ENCODE results near the gene UNC13C. TPM values are rescaled to one million over a fixed set of nuclear protein-coding genes. Genes with fewer than 3 reads are reported as not detected.
A peak's percentile ranks its signal among the peaks of the same experiment; 100 is the strongest.
"Not testable (repeated sequence)": the region's sequence is repeated elsewhere in the genome, so short reads cannot be mapped to it uniquely, and the experiment has no call there.

The UNC13C gene
- 0.05 and 0.21 TPM in 2 replicates for total RNA-seq
- polyA plus RNA-seq (2012), result 0.06 TPM

GRCh38 chr15:53978253-53978906 is at the start of gene UNC13C:
Gene UNC13C, plus strand, starts transcription at chr15:53978441. Its CDS starts 34,463 bp downstream, at chr15:54012904.
- DNase-seq (ENCODE audit: low read depth), result peak; percentile 19

DNA sequence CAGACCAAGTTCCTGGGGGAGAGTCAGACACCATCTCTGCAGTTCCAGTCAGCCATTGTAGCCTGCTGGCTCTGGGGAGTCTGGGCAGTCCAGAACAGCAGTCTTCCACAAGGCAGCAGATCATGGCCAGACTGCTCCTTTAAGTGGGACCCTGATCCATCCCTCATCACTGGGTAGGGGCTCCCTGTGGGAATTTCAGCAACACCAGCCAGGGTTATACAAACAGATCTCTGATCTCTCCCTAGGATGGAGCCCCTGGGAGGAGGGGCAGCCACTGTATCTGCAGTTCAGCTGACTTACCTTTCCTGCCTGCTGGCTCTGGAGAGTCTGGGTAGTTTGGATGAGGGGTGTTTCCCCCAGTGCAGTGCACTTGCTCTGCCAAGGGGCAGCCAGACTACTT is 42.1 kb upstream of the UNC13C start:
- DNase-seq (ENCODE audit: low read depth), result no peak

GRCh38 chr15:53937632-53938031 is 40.6 kb upstream of the UNC13C start:
- DNase-seq (ENCODE audit: low read depth), result not testable (repeated sequence)

GRCh38 chr15:53950572-53950971 is 27.7 kb upstream of the UNC13C start:
- DNase-seq (ENCODE audit: low read depth), result no peak

GRCh38 chr15:53955396-53955795 is 22.8 kb upstream of the UNC13C start:
- DNase-seq (ENCODE audit: low read depth), result no peak

DNA sequence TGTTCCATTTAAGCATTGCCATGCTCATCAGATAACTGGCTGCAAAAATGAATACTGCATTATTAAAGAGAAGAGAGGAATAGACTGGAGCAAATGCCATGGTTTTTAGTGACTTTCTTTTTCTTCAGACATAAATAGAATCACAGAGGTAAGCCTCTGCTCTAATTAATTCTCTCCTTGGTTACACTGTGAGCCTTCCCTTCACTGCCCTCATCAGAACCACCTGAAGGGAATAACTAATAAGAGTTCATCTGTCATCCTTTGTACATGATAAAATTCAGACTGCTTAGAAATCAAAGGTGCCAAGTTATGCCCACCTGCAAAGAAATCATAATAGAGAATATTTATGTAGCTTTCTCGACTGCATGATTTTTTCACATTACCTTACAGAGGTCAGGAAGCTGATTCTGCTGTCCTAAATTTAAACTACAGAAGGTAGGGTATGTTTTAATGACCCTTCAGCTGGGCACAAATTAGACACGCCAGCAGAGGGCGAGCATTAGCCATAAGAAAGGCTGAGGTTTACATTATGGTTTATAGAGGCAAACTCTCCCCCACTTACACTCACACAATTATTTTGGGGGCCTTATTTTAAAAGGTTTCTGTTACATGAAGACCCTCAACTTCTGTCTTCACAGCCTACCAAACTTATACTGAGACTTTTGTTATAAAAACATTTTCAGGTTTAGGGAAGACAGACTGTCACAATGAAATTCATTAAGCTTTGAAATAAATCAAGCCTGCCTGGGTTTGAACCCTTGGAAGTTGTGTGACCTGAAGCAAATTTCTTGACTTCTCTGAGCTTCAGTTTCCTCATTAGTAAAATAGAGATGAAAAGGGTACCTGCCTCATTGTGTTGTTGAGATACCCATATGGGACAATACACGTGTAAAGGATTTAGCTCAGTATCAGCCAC is 15.3 kb upstream of the UNC13C start:
- DNase-seq (ENCODE audit: low read depth), result peak; percentile 19

DNA sequence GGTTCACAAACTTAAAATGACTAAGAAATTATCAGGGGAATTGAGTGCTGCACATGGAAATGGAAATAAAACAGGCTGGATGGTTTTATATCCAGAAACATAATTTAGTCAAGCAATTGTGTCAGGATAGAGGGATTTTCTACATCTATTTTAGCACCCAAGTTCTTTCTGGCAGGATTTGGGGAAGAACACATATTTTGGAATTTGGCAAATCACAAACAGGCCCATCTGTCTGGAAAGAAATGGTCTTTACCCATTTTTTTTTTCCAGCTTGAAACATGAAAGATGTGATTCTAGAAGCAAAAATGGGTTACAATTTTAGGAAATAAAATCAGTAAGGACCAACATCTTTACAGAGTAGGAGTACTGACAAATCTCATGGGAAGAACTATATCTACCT is 14.4 kb upstream of the UNC13C start:
- DNase-seq (ENCODE audit: low read depth), result no peak

DNA sequence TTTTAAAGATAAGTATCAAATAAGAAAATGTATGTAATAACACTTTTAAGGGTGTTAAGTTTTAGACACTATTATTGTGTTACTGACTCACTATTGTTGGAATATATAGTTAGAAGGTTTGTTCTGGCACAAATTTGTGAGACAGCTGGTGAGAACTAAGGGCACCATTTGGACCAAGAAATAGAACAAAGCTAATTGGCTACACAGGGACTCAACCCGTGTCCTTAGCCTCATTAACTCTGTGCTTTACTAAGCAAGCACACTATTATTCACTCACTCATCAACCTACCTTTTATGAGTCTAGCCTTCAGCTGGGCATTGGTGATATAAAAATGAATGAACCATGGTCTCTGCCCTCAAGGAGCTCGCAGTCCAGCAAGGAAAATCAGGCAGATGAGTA is 4.1 kb upstream of the UNC13C start:
- DNase-seq (ENCODE audit: low read depth), result no peak

DNA sequence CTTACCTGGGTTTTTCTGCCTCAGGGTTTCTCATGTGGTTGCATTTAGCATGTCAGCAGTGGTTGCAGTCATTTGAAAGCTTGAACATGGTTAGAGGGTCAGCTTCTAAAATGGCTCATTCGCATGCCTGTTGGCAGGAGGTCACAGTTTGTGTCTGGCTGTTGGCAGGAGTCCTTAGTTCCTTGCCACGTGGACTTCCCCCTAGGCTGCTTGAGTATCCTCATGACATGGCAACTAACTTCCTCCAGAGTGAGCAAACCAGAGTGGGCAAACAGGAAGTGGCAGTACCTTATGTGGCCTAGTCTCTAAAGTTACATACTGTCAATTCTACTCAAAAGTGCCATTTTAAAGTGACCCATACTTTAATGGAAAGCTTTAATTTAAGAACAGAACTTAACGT is 3.4 kb upstream of the UNC13C start:
- peak; percentile 14 for DNase-seq (ENCODE audit: low read depth)

GRCh38 chr15:53976844-53977392 is 1.3 kb upstream of the UNC13C start:
- DNase-seq (ENCODE audit: low read depth), result peak; percentile 43

DNA sequence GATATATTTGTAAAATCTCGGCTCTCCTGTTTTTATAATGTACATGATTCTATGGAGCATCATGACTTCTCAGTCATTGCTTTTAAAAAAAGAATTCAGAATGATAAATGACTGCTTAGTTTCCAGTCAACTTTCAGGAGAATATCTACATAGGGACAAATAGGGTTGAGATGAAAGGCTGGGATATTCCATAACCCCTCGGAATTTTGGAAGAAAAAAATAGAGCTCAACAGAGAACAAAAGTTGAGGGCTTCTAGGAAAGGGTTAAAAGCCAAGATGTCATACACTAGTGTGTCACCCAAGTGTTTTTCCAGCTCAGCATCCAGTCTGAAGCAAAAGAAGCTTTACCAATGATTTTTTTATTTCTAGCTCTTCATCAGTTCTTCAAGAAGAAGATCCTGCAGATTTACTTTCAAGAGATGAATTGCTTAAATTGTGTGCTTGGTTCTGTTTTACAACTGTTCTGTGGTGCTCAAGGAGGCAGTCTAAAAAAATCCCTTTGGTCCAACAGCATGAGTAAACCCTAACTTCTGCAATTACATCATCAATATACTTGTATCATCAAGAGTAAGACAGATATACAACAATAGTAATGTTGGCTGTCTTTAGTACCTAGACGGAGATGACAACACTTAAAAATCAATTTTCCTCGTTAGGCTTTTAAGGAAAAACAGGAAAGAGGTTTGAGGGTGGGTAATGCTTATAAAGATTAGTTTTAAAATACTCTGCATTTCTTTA is 979 bp downstream of the UNC13C start:
- DNase-seq (ENCODE audit: low read depth), result no peak

DNA sequence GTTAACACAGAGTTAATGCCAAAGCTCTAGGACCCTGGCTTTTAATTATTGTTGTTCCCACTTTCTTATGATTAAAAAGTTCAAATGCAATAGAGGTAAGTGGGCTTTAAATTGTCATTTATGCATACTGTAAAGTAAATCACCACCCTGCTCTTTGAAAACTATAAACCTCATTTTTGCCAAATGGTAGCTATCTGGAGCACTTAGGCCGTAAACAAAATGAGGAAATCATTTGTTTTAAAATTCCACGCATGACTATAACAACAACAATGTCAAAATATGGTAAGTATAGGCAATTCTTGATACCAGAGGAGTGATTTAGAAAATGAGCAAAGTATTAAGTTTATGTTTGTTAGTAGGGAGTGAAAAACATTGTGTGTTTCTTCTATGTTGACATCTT is 1.8 kb downstream of the UNC13C start:
- DNase-seq (ENCODE audit: low read depth), result no peak

GRCh38 chr15:53982071-53982680 is 3.9 kb downstream of the UNC13C start:
- no peak for DNase-seq (ENCODE audit: low read depth)

DNA sequence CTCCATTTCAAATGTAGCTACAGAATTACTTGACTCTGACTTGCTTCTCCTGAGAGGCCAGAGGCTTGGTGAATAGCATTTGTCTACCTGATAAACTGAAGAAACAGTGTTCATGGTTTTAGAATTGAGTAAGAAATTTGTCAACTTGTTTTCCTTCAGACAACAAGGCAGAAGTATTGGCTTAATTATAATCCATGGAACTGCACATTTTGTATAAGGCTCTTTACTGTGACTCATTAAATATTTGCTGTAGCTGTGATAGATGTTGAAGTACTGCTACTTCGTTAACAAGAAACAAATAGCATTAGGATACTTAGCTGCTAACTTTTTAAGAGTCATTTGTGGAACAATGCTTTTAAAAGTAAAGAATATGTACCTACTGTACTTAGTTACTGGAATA is 4.6 kb downstream of the UNC13C start:
- no peak for DNase-seq (ENCODE audit: low read depth)

- DNase-seq (ENCODE audit: low read depth), result no peak
Measured at GRCh38 chr15:53984221-53984620, 6.0 kb downstream of the UNC13C start.

GRCh38 chr15:53985562-53985961 is 7.3 kb downstream of the UNC13C start:
- DNase-seq (ENCODE audit: low read depth), result no peak

DNA sequence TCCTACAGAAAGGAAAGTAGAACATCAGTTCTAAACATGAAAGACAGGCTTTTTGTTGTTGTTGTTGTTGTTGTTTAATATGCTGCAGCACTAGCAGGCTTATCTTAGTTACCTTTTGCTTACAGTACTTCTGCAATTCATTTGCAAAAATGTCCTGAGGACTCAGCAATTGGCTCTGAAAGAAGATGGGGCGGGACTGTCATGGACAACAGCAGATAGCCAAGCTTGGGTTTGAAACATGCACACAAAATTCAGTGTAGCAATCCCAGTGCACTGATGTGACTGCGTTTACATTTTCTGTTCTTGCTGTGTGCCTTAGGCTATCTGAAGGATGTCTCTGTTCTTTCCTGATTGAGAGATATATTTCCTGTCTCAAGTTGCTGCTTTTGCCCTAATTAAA is 9.2 kb downstream of the UNC13C start:
- no peak for DNase-seq (ENCODE audit: low read depth)

DNA sequence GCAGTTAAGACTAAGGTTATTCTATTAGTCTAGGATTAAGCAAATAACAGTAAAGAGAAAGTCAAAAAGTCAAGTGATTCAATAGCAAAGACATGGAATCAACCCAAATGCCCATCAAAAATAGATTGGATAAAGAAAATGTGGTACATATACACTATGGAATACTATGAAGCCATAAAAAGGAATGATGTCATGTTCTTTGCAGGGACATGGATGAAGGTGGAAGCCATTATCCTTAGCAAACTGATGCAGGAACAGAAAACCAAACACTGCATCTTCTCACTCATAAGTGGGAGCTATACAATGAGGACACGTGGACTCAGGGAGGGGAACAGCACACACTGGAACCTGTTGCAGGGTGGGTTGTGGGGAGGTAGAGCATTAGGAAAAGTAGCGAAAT is 29.0 kb downstream of the UNC13C start:
- DNase-seq (ENCODE audit: low read depth), result no peak

GRCh38 chr15:54011656-54012055 is 33.4 kb downstream of the UNC13C start:
- no peak for DNase-seq (ENCODE audit: low read depth)

DNA sequence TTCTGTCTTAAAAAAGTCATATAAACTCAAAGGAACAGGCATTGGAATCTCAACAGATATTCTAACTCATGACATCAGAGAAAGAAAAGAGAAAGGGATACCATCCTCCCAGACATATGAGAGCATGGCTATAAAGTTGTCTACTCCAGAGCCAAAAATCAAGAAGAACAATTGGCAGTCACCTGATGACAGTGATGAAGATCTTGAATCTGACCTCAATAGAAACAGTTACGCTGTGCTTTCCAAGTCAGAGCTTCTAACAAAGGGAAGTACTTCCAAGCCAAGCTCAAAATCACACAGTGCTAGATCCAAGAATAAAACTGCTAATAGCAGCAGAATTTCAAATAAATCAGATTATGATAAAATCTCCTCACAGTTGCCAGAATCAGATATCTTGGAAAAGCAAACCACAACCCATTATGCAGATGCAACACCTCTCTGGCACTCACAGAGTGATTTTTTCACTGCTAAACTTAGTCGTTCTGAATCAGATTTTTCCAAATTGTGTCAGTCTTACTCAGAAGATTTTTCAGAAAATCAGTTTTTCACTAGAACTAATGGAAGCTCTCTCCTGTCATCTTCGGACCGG is 35.9 kb downstream of the UNC13C start:
- no peak for DNase-seq (ENCODE audit: low read depth)

DNA sequence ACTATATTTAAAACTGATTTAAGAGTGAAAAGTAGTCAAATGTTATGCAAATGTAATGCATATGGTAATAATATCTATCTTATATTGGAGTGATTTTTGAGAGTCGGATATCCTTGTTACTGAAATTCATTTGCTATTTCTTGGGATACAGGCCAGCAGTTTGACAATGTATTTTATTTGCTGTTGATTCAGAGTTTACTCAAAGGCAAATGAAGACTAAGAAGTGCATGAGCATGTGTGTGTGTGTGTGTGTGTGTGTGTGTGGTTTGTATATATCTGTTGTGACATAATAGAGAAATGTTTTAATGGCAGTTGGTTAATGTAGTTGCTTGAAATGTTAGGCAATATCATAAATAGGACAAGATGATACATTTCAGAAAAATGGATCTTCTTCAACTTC is 39.0 kb downstream of the UNC13C start:
- no peak for DNase-seq (ENCODE audit: low read depth)

Data from myocyte (in vitro differentiated cells).